Activated CD4-positive, alpha-beta T cell treated with anti-CD3 and anti-CD28 coated beads, Interleukin-2, amount 50 U/mL, for 4 hours (primary cell): ENCODE results near the gene C4orf51.
"Not testable (repeated sequence)": the region's sequence is repeated elsewhere in the genome, so short reads cannot be mapped to it uniquely, and the experiment has no call there.

ENCODE experiments used
- DNase-seq, 2 experiments: peaks; one replicate each; pipeline ENCODE4 v3.0.0-alpha.2; 2020

Gene C4orf51

GRCh38 chr4:145679991-145680455 is at the start of gene C4orf51:
Gene C4orf51 (plus strand): TSS chr4:145680146. CDS start chr4:145680204, 58 bp downstream.
- DNase-seq, result no peak

GRCh38 chr4:145635117-145635516 is 44.8 kb upstream of the C4orf51 start:
- no peak for DNase-seq

GRCh38 chr4:145635630-145636029 is 44.3 kb upstream of the C4orf51 start:
- no peak for DNase-seq

- DNase-seq, result no peak
These were observed 40.7 kb upstream of the C4orf51 start for GRCh38 chr4:145639186-145639698.

- DNase-seq, result not testable (repeated sequence)
These were observed 39.7 kb upstream of the C4orf51 start for GRCh38 chr4:145640236-145640635.

- DNase-seq, result no peak
These were observed 36.7 kb upstream of the C4orf51 start for GRCh38 chr4:145643295-145643694.

- DNase-seq, result no peak
These were observed 35.2 kb upstream of the C4orf51 start for GRCh38 chr4:145644699-145645098.

- no peak for DNase-seq
These were observed 23.8 kb upstream of the C4orf51 start for GRCh38 chr4:145656156-145656555.

GRCh38 chr4:145660064-145660463 is 19.9 kb upstream of the C4orf51 start:
- DNase-seq, result no peak

GRCh38 chr4:145663194-145663593 is 16.8 kb upstream of the C4orf51 start:
- DNase-seq, result no peak

- no peak for DNase-seq
These were observed 14.2 kb upstream of the C4orf51 start for GRCh38 chr4:145665773-145666172.

- DNase-seq, result no peak
These were observed 9.5 kb upstream of the C4orf51 start for GRCh38 chr4:145670422-145670821.

- no peak for DNase-seq
These were observed 426 bp upstream of the C4orf51 start for GRCh38 chr4:145679520-145679919.

- no peak for DNase-seq
These were observed 956 bp downstream of the C4orf51 start for GRCh38 chr4:145680902-145681301.

- DNase-seq, result no peak
These were observed 1.6 kb downstream of the C4orf51 start for GRCh38 chr4:145681518-145681917.

GRCh38 chr4:145681956-145682355 is 2.0 kb downstream of the C4orf51 start:
- no peak for DNase-seq

GRCh38 chr4:145686991-145687390 is 7.0 kb downstream of the C4orf51 start:
- no peak for DNase-seq

- no peak for DNase-seq
These were observed 10.7 kb downstream of the C4orf51 start for GRCh38 chr4:145690610-145691009.

GRCh38 chr4:145691416-145691815 is 11.5 kb downstream of the C4orf51 start:
- not testable (repeated sequence) for DNase-seq

GRCh38 chr4:145694929-145695328 is 15.0 kb downstream of the C4orf51 start:
- DNase-seq, result no peak

GRCh38 chr4:145697332-145697731 is 17.4 kb downstream of the C4orf51 start:
- DNase-seq, result no peak

GRCh38 chr4:145698507-145698906 is 18.6 kb downstream of the C4orf51 start:
- no peak for DNase-seq

- DNase-seq, result no peak
These were observed 24.0 kb downstream of the C4orf51 start for GRCh38 chr4:145703850-145704497.

GRCh38 chr4:145709336-145709735 is 29.4 kb downstream of the C4orf51 start:
- no peak for DNase-seq

- no peak for DNase-seq
These were observed 29.9 kb downstream of the C4orf51 start for GRCh38 chr4:145709843-145710242.
